ENCODE measurements around the gene SDK2.
"Not testable (repeated sequence)": the region's sequence is repeated elsewhere in the genome, so short reads cannot be mapped to it uniquely, and the experiment has no call there.

SDK2 gene

DNA sequence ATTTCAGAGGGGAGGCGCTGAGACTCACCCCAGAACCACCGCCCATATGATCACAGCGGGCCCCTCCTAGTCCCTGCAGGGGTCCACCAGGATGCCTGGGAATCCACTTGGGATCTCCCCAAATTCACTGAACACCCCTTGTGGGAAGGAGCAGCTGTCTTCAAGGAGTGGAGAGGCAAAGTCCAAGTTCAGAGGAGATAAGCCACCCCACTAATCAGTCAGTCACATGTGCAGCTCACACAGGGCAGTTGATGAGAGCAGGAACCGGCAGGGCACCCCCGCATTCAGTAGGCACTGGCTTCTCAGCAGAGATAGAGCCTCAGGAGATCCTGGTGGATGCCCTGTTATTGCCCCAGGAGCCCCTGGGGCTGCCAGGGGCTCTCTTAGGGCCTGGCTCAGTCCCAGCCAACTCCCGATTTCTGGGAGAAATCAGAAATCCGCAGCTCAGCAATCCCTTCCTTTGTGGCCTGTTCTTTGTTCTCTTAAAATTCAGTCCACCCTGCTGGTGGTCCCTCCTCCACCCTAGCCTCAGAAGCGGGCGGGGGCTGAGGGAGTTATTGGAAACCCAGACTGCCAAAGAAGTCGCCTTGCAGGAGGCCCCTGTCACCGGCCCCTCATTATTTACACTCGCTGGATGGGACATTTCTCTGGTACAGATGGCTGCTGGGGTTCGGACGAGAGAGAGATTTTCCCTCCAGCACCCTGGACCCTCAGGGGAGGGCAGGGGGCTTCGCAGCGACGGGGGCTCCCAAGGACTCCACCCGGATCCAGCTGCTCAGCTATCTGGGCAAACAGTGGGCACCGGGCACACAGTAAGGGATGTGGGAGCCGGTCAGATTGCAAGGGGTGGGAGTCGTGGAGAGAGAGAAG is 334.3 kb downstream of the SDK2 start:
- DNase-seq = no peak

DNA sequence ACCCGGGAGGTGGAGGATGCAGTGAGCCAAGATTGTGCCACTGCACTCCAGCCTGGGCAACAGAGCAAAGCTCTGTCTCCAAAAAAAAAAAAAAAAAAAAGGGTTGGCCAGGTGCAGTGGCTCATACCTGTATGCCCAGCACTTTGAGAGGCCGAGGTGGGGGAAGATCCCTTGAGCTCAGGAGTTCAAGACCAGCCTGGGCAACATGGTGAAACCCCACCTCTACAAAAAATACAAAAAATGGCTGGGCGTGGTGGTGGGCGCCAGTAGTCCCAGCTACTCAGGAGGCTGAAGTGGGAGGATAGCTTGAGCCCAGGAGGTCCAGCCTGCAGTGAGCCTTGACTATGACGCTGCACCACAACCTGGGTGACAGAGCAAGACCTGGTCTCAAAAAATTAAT is 335.3 kb downstream of the SDK2 start:
- DNase-seq = not testable (repeated sequence)

- no peak for DNase-seq
Measured at GRCh38 chr17:73308017-73308823, 336.0 kb downstream of the SDK2 start.

- no peak for DNase-seq
Measured at GRCh38 chr17:73307130-73307529, 337.1 kb downstream of the SDK2 start.

- DNase-seq = no peak
Measured at GRCh38 chr17:73305845-73306836, 338.1 kb downstream of the SDK2 start.

GRCh38 chr17:73304971-73305812 is 339.1 kb downstream of the SDK2 start:
- DNase-seq = peak; percentile 73

GRCh38 chr17:73304438-73304837 is 339.8 kb downstream of the SDK2 start:
- DNase-seq = no peak

- no peak for DNase-seq
Measured at GRCh38 chr17:73302189-73302588, 342.1 kb downstream of the SDK2 start.

GRCh38 chr17:73301369-73301768 is 342.9 kb downstream of the SDK2 start:
- no peak for DNase-seq

DNA sequence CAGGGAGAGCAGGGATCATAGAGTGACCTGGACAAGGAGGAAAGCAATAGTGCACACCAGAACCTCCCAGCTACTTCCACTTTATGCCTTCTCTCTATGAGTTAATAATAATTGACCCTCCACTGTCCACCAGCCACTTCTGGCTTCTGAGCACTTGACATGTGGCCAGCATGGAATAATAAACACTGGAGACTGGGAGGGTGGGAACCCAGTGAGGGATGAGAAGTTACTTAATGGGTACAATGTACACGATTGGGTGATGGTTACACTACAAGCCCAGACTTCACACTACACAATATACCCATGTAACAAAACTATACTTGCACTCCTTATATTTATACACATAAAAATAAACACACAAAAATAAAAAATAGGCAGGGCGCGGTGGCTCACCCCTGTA is 343.9 kb downstream of the SDK2 start:
- no peak for DNase-seq

DNA sequence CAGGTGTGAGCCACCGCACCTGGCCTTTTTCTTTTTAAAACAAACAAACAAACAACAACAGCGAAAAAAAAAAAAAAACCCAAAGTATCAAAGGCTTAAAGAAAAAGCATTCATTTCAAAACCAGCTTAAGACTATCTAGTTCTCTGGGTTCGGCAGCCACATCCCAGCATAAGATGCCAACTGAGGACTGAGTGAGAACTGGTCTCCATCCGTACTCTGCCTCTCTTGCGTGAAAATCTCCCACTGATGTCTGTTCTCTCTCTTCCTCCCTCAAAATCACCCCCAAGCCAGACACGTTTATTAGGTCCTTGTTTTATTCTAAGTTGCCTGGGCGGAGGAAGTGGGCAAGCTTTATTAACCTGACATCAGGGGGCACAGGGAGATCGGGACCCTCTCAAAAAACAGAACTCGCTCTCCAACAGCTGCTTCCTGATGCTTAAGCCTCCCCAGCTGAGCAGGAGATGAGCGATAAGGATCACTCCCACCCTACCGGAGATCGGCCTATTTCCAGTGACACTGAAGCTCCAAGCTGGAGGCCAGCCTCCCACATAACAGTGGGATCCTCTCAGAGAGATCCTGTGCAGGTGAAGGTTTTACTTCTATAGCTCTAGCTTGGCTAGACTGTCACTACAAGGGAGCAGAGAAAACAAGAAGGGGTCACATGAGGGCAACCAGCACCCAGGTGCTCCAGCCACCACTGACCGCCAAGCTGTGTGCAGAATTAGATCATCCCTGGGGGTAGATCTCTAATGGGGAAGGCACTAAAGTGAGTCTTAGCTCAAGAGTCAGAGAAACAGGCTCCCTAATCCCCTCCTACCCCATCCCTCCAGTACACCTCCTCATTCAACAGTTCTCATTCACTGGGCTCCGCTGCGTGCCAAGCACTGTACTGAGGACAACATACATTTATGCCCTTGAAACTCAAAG is 346.0 kb downstream of the SDK2 start:
- no peak for DNase-seq

- DNase-seq = no peak
Measured at GRCh38 chr17:73293480-73293911, 350.7 kb downstream of the SDK2 start.

GRCh38 chr17:73293031-73293430 is 351.2 kb downstream of the SDK2 start:
- no peak for DNase-seq

GRCh38 chr17:73292031-73292531 is 352.2 kb downstream of the SDK2 start:
- no peak for DNase-seq

DNA sequence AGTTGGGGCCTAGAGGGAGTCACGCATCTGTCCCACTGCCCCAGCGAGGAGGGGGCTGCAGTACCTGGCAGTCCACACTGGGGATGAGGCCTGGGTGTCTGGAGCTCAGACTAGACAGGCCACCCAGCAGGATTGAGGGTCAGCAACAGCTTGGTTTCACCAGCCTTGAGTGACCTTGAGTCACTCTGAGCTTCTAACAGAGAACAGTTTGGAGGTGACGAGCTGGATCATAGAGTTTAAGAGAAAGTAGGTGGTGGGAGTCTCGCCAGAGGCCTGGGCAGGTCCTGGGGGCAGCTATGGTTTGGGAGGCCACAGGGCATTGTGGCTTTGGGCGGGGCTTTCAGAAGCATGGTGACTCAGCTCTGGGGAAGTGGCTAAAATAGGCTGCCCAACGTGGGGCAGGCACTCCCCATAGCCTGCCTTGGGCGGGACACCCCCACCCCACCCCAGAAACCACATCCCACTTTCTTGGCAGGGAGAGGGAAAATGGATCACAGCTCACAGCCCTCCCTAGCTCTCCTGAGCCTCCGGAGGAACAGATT is 352.9 kb downstream of the SDK2 start:
- no peak for DNase-seq

GRCh38 chr17:73290399-73291259 is 353.6 kb downstream of the SDK2 start:
- no peak for DNase-seq

GRCh38 chr17:73289549-73290254 is 354.5 kb downstream of the SDK2 start:
- DNase-seq = no peak

GRCh38 chr17:73288534-73289302 is 355.5 kb downstream of the SDK2 start:
- DNase-seq = no peak

Data from DMS53 (cell line).